Measurements from ENCODE around the gene POU2AF1.
"Not testable (repeated sequence)": the region's sequence is repeated elsewhere in the genome, so short reads cannot be mapped to it uniquely, and the experiment has no call there.

Gene POU2AF1

DNA sequence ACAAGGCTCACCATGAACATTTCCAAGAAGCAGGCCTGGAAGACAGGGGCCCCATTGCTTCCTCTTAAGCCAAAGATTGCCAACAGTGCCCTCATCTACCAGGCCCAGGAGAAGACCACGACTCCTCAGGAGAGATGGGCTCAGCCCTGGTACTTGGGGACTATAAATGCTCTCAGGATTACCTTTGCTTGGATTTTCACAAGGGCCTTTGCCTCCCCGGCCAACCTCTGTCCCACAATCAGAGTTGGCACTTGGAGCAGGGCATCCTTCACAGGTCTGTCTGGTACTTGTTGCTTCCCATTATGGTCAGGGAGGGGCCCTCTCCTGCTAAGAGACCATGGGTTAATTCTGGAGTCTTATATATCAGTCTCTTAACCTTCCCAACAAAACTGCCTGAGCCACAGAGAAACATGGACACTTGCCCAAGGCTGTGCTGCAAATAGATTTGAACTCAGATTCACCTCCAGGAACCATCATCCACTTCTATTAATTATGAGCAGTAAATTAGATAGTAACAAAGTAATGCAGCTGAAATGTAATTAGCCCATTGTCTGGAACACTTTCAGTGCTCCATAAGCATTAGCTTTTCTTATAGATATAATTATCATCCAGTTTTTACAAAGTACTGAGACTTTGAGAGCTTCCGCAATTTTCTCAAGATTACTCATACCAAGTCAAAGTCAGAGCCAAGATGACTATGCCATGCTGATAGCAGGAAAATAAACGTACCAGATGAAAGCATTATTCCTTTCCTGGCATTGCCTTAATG, 47.2 kb downstream of the POU2AF1 start:
- Mint-ChIP-seq H3K27ac (no peak overlapping the region), H3K9me3 (no peaks in the 10 kb centered on the region), H3K36me3 (no peaks in the 10 kb centered on the region), H3K4me3 (no peak overlapping the region), H3K27me3 (no peaks in the 10 kb centered on the region), H3K4me1 (no peaks in the 10 kb centered on the region)

DNA sequence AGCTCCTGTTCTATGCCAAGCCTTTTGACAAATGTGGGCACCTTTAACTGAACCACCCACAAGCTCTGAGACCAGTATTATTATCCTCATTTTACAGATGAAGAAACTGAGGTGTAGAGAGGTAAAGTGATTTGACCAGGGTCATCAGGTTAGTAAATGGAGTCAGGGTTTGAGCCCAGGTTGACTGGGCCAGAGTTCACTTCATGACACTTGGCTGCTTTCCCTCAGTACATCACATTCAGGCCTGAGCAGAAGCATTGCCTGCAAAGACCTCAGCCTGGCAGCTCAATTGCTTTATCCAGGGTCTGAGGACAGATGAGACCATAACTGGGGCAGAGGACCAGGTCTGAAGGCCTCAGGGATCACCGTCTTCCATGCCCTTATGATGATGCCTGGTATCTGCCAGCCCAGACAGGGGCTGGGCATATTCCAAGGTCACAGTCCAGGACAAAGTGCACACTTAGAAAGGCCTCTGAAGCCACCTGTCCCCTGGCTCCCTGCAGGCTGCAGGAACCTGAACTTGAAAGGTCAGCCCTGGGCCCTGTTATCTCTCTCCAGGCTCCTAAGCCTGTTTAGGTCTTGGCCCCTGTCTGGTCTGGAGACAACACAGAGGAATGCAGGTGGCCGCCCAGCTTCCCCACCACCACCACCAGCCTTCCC, 48.7 kb downstream of the POU2AF1 start:
- H3K9me3 Mint-ChIP-seq = no peaks in the 10 kb centered on the region
- H3K36me3 Mint-ChIP-seq = no peaks in the 10 kb centered on the region
- H3K27ac Mint-ChIP-seq = no peak overlapping the region
- no peak overlapping the region for H3K4me3 Mint-ChIP-seq
- H3K4me1 Mint-ChIP-seq = no peaks in the 10 kb centered on the region
- no peaks in the 10 kb centered on the region for H3K27me3 Mint-ChIP-seq

DNA sequence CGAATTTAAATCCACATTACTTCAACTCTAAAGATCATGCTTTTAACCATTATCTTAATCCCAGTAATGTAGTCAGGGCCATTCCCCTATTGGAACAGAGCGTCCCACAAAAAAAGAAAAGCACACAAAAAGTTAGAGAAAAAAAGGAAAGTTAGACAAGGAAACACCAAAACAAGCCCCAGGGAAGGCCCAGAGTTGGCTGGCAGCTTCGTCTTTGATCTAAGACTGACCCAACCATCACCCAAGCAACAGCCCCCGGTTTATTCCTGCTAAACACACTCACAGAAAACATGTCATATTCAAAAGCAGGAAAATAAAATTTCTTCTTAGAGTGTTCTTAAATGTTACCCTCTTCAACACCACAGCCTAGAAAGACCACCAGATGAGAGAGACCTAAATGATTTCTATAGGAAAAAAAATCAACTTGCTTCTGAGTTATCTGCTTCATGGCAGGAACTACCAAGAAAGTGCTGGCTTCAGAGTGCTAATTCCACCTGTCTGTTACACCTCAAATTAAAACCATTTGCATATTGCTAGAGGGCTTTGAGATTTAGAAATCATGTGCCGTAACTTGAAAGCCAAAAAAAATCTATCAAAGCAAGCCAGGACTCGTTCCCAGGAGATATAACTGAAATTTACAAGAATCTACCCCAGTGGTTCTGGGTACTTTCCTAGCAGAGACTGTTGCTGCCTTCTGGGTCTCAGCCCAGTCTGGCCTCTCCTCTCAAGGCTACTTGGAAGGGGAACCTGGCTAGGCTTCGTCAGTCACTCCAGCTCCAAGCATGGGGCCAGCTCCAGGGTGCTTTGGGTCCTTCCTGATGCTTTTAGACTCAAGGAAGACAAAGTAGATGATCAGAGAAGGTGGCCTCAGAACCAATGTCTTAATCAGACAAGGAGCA, 49.5 kb downstream of the POU2AF1 start:
- no peaks in the 10 kb centered on the region for H3K9me3 Mint-ChIP-seq
- no peak overlapping the region for H3K4me3 Mint-ChIP-seq
- no peaks in the 10 kb centered on the region for H3K4me1 Mint-ChIP-seq
- H3K27me3 Mint-ChIP-seq = no peaks in the 10 kb centered on the region
- no peaks in the 10 kb centered on the region for H3K36me3 Mint-ChIP-seq
- no peak overlapping the region for H3K27ac Mint-ChIP-seq

DNA sequence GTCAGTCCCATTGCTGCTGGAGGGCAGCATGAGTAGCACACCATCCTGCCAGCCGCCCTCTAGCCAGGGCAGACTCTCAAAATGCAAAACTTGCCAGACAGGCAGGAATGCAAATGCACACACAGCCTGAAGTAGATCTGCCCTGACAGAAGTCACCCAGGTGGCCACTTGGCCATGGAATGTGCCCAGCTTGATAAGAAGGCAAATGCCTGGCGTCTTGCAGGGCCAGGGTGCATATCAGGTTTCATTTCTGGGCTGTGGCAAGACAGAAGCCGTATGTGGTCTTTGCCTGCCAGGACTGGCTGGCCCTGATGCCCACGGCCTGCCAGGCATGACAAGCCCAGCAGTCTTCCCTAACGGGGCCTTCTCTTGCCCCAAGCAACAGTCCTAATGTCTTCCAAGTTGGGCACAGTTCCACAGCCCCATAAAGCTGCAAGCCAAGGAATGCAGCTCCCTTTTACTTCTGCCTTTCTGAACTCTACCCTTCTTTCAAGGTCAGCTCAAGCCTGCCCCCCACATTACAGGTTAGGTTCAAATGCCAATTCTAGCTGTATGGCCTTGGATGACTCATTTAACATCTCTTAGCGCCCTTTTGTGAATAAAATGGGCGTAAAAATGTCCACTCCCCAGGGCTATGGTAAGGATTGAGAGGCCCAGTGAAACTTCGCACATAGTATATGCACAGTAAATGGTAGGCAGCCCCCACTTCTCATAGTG, 51.0 kb downstream of the POU2AF1 start:
- no peaks in the 10 kb centered on the region for H3K9me3 Mint-ChIP-seq
- H3K4me1 Mint-ChIP-seq = no peaks in the 10 kb centered on the region
- H3K4me3 Mint-ChIP-seq = no peak overlapping the region
- no peaks in the 10 kb centered on the region for H3K27me3 Mint-ChIP-seq
- H3K27ac Mint-ChIP-seq = no peak overlapping the region
- no peaks in the 10 kb centered on the region for H3K36me3 Mint-ChIP-seq

DNA sequence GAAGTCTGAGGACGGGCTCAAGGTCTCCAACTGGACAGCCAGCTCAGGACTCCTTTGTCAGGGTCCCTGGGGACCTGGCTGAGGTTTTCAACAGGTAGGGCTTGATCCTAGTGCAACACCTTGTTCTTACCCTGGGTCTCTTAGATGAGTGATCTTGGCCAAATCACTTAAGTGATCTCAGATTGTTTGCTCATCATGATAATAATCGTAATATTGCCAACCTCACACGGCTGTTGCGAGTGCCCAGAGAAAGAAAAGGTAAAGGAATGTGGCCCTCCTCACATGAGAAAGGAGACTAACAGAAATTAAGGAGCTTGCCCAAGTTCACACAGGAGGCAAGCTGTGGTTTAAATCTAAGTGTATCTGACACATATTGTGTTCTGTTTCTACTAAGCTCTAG, 52.3 kb downstream of the POU2AF1 start:
- no peaks in the 10 kb centered on the region for H3K27me3 Mint-ChIP-seq
- no peak overlapping the region for H3K27ac Mint-ChIP-seq
- no peak overlapping the region for H3K4me3 Mint-ChIP-seq
- no peaks in the 10 kb centered on the region for H3K9me3 Mint-ChIP-seq
- no peaks in the 10 kb centered on the region for H3K4me1 Mint-ChIP-seq
- no peaks in the 10 kb centered on the region for H3K36me3 Mint-ChIP-seq

DNA sequence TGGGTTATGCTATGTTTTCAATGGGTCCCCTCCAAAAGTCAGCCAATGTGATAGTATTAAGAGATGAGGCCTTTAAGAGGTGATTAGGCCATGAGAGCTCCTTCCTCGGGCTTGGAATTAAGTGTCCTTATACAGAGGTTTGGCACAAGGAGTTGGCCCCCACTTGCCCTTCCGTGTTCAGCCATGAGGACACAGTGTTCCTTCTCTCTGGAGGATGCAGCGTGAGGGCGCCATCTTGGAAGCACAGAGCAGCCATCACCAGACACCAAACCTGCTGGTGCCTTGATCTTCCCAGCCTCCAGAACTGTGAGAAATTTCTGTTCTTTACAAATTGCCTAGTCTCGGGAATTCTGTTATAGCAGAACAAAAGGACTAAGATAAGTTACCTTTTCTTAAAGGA, 53.8 kb downstream of the POU2AF1 start:
- Mint-ChIP-seq H3K27me3 (no peaks in the 10 kb centered on the region), H3K36me3 (no peaks in the 10 kb centered on the region), H3K4me3 (no peak overlapping the region), H3K4me1 (no peaks in the 10 kb centered on the region), H3K9me3 (no peaks in the 10 kb centered on the region), H3K27ac (no peak overlapping the region)

DNA sequence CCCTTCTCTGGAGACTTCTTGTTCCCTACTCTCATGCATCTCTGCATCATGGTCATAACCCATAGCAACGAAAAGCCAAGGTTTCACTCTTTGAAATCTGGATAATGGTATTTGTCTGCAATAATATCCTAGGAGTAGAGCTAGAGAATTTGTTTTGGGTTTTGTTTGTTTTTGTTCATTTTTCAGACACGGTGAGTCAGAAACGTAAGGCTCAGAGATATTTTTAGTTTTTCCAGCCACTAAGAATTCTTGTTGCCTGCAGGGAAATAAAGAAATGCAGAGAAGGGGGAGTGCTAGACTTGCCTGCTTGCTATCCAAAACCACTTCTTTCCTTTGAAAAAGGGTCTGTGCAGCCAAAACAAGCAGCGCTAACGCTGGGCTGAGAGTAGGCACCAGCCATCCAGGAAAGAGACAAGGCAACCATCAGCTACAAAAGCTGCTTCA, 54.8 kb downstream of the POU2AF1 start:
- Mint-ChIP-seq H3K27ac (no peak overlapping the region), H3K9me3 (no peaks in the 10 kb centered on the region), H3K4me1 (no peaks in the 10 kb centered on the region)

DNA sequence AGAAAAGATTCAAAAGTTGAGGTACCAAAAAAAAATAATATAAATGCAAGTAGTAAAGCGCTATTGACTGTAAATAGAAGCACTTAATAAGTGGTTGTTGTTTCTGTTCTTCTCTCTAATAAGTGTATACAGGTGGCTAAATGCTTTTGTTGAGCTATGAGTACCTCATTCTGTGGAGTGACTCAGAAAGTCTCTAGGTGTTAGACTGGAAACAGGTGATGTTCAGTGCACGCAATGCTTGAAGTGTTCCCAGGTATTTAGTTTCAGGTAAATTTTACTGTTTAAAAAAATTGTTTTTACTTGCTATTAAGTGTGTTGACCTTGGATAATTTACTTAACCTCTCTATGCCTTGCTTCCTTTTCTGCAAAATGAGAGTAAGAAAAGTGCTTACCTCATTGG, 56.5 kb downstream of the POU2AF1 start:
- no peak overlapping the region for H3K4me3 Mint-ChIP-seq
- no peaks in the 10 kb centered on the region for H3K9me3 Mint-ChIP-seq
- no peaks in the 10 kb centered on the region for H3K4me1 Mint-ChIP-seq
- H3K36me3 Mint-ChIP-seq = no peaks in the 10 kb centered on the region
- H3K27ac Mint-ChIP-seq = no peak overlapping the region
- no peaks in the 10 kb centered on the region for H3K27me3 Mint-ChIP-seq

More for the DNA sequence above, 54.8 kb downstream of the POU2AF1 start:
- Mint-ChIP-seq H3K4me3 (no peak overlapping the region), H3K27me3 (no peaks in the 10 kb centered on the region), H3K36me3 (no peaks in the 10 kb centered on the region)

DNA sequence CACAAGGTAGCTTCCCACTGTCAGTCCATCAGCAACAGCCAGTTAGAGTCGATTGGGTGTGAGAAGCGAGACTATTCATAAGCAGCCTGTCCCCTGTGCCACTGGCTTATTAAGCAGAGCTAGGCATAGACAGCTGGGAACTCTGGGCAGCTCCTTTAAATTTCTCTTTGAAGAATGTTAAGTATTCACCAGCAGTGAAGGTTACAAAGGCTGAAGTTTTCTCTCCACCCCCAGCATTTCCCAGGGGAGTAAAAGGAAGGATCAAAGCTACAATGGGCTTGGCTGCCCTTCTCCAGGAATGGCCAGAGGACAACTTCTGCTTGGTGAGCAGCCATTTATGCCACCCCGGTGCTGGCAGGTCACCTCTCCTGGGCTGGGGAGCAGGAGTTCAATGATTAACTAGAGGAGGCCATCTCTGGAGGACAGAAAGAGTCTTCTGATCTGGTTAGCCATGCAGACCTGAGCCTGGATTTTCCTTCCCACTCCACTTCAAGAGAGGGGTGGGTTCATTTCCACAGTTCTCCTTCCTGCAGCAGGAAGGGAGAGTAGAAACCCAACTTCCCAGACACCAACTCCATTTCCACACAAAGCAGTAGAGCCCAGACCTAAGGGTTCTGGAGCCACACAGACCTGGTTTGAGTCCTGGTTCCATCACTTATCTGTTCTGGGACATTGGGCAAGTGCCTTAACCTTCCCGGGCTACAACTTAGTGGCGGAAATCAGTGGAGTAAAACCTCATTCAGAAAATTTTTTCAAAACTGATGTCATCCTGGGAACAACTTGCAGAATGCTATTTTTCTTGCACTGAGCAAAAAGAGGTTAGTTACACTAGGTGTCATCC, 58.1 kb downstream of the POU2AF1 start:
- H3K27me3 Mint-ChIP-seq = no peaks in the 10 kb centered on the region
- H3K9me3 Mint-ChIP-seq = no peaks in the 10 kb centered on the region
- H3K27ac Mint-ChIP-seq = no peak overlapping the region
- H3K4me3 Mint-ChIP-seq = no peak overlapping the region
- no peaks in the 10 kb centered on the region for H3K4me1 Mint-ChIP-seq
- H3K36me3 Mint-ChIP-seq = no peaks in the 10 kb centered on the region

DNA sequence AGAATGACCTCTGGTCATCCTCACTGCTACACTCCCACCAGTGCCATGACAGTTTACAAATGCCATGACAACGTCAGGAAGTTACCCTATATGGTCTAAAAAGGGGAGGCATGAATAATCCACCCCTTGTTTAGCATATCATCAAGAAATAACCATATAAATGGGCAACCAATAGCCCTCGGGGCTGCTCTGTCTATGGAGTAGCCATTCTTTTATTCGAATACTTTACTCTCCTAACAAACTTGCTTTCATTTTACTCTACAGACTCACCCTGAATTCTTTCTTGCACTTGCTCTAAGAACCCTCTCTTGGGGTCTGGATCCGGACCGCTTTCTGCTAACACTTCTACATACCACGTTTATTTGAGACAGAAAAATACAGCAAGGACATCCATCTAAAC, 58.9 kb downstream of the POU2AF1 start:
- not testable (repeated sequence) for H3K4me1 Mint-ChIP-seq, H3K27me3 Mint-ChIP-seq, H3K27ac Mint-ChIP-seq, H3K9me3 Mint-ChIP-seq, H3K36me3 Mint-ChIP-seq, H3K4me3 Mint-ChIP-seq

DNA sequence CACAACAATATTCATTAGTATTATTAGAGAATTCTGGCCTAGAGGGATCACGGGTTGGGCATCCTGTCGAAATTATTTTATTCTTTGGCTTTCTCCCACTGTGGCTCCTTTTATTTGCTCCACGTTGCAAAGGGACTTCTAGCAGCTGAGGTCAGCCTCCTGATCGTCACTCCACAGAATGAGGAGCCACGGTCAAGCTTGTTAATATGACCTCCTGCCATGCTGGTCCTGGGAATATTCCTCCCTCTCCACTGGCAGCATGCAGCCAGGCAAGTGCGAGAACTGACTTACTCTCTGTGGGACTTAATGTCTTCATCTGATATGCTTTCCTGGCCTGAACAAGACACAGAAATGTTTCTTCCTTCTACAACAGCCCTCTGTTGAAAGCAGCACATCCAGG, 59.8 kb downstream of the POU2AF1 start:
- Mint-ChIP-seq H3K4me3 (no peak overlapping the region), H3K36me3 (no peaks in the 10 kb centered on the region), H3K4me1 (no peaks in the 10 kb centered on the region), H3K27ac (no peak overlapping the region), H3K9me3 (no peaks in the 10 kb centered on the region), H3K27me3 (peaks cover 1% of the 10 kb centered on the region)

DNA sequence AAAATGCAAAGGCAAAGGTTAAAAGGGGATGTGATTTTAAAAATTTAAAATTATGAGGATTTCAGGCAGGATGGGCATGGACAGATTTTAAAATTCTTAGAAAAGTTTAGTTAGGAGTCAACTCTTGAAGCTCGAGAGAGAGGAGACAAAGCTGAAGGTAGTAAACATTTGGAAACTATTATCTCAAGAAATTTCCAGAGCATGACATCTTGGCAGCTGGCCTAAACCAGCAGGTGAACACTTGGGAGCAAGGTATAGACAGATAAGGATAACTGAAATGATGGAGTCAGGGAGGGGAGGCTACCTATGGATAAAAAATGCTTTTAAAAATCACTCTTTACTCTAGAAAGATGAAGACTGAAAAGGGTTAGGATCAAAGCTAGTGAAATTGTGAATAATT, 67.0 kb downstream of the POU2AF1 start:
- Mint-ChIP-seq H3K9me3 (no peaks in the 10 kb centered on the region), H3K27ac (no peak overlapping the region), H3K27me3 (peaks cover 5% of the 10 kb centered on the region), H3K4me3 (no peak overlapping the region), H3K36me3 (no peaks in the 10 kb centered on the region), H3K4me1 (no peaks in the 10 kb centered on the region)

DNA sequence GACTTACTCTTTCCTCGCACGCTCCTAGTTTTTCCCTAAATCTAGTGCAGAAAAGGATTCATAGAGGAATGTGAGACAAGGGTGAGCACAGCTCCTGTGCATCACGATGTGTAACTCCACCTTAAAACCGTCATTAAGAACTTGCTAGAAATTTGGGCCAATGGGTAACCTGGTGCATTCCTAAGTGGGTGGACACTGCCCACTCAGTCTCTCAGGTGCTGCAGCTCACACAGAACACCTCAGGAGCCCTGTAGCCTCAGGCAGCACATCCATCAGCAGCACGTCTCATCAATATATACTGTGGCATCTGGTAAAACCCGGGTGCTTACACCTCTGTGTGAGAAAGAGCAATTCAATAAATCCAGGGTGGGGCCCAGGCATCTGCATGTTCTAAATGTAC, 68.4 kb downstream of the POU2AF1 start:
- Mint-ChIP-seq H3K27ac (no peak overlapping the region), H3K4me3 (no peak overlapping the region), H3K36me3 (no peaks in the 10 kb centered on the region), H3K4me1 (no peaks in the 10 kb centered on the region), H3K9me3 (no peaks in the 10 kb centered on the region), H3K27me3 (peaks cover 11% of the 10 kb centered on the region)

DNA sequence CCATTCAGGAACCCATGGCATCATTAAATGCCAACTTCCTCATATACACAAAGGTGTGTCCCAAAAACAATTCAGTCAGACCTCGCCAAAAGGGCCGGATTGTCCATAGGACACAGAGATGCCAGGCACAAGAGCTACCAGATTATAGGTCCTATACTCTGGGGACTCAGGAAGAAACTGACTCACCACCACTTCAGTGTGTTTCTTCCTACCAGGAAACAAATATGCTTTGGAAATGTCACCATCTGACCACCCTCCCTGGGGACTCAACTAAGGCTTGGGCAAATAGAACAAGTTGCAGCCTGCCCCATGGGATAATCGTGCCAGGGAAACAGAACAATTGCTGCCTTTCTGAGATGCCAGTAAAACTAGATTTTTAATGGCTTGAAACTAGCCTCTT, 69.0 kb downstream of the POU2AF1 start:
- Mint-ChIP-seq H3K36me3 (no peaks in the 10 kb centered on the region), H3K4me1 (no peaks in the 10 kb centered on the region), H3K9me3 (no peaks in the 10 kb centered on the region), H3K27ac (no peak overlapping the region), H3K27me3 (peaks cover 11% of the 10 kb centered on the region), H3K4me3 (no peak overlapping the region)
